Raji (cell line): ENCODE measurements around the gene DNMT3B.

Experiments used
- POLR2A ChIP-seq: IDR thresholded peaks from 2 replicates; pipeline ENCODE4 v1.6.1; 2011; ENCODE audit warnings: low read depth, low read length, control low read depth; ENCODE audit not compliant: insufficient read depth

Gene DNMT3B

GRCh38 chr20:32846852-32847251 is 84.7 kb downstream of the DNMT3B start:
- TF ChIP-seq POLR2A, result no peak

DNA sequence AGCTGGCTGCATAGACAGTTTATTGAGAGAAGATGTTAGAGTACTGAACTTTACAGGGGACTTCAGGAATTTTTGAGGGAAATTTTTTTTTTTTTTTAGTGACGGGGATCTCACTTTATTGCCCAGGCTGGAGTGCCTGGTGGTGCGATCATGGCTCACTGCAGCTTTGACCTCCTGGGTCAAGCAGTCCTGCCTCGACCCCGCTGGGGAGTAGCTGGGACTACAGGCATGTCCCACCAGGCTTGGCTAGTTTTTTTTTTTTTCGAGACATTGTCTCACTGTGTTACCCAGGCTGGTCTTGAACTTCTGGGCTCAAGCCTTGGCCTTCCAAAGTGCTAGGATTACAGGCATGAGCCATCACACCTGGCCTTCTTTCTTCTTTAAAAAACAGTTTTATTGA is 85.8 kb downstream of the DNMT3B start:
- no peak for TF ChIP-seq POLR2A

- no peak for TF ChIP-seq POLR2A
Measured at GRCh38 chr20:32848846-32849245, 86.7 kb downstream of the DNMT3B start.

DNA sequence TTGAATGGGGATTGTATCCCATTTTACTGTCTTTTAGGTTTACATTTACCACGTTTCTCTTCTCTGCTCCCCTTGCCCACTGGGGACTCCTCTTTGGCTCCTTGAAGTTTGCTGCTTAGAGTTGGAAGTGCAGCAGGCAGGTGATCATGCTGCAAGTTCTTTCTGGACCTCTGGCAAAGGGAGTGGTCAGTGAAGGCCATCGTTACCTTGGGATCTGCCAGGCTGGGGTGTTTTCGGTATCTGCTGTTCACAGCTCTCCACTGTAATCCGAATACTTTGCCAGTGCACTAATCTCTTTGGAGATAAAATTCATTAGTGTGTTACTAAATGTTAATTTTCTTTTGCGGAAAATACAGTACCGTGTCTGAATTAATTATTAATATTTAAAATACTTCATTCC is 87.4 kb downstream of the DNMT3B start:
- TF ChIP-seq POLR2A, result no peak

DNA sequence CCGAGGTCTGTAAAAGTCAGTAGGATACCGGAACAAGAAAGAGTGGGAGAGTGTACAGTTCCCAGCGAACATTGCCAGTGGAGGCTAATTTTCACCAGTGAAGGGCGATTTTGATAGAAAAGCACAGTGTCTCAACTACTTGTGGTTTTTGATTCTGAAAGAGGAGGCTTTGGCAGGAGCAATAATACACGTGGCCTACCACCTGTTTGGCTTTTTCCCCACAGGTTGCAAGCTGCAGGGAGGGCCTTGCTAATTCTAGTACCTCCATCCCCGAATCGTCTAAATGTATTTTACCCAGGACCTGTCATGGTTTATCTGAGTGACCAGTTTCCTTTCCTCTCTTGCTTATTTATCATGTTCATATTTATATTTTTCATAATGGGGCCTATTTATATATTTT is 93.2 kb downstream of the DNMT3B start:
- TF ChIP-seq POLR2A, result no peak

DNA sequence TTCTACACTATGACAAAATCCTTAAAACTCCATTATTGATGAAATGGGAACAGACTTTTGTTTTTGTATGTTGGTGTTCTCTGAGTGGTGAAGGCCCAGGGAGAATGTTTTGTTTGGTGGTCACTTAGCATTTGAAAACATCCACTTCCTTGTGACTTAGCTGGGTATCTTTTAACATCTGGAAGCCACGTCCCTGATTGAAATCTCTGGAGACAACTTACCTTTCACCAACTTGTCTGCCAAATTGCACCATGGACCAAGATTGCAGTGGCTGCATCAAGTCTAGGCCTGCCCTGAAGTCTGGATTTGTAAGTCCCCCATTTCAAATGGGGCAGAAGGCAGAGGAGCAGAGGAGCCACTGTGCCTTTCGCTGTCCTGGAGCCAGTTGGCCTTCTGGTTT is 96.0 kb downstream of the DNMT3B start:
- TF ChIP-seq POLR2A, result no peak
